ENCODE measurements around the gene ELP1. TPM values are rescaled to one million over a fixed set of nuclear protein-coding genes. Genes with fewer than 3 reads are reported as not detected.
"Not testable (repeated sequence)": the region's sequence is repeated elsewhere in the genome, so short reads cannot be mapped to it uniquely, and the experiment has no call there.

ELP1 gene
- total and polyA plus RNA-seq, 12 donors = 11.7 to 31.7 (median 23.7) TPM

- peaks cover 0 to 50% (median 7%) of the 10 kb centered on the region in 9 donors for H3K36me3 ChIP-seq
- intact Hi-C loops (cut with DNase I) = loop anchor here in 1 of 10 donors (5.0 kb wide), 1 partner anchor 40 kb away; the partner anchor contains the start of gene CTNNAL1
- peak; percentile 44 to 77 (median 56) for ATAC-seq
Measured at GRCh38 chr9:108972626-108973209, 38.8 kb upstream of the ELP1 start.

DNA sequence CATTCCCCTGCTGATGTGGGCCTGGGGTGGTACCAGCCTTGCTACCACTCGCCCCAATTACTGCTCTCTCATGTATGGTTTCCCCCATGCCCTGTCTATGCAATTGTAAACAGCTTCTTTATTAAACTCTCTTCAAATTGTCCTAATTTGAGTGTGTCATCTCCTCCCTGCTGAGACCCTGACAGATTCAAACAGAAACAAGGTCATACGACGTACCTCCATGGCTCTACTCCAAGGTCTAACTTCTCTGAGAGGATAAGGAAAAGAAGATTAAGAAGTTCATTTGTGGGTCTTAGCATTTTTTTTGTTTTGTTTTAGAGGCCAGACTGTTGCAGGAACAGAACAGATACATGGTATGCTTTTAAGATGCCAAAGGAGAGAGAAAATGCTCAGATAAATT, 38.3 kb upstream of the ELP1 start:
- Histone ChIP-seq H3K27ac (peak overlapping the region in 9 of 10 donors; percentile 39 to 79 (median 71)), H3K36me3 (peaks cover 0 to 44% (median 7%) of the 10 kb centered on the region in 9 donors), H3K27me3 (no peaks in the 10 kb centered on the region), H3K4me1 (peaks cover 6 to 52% (median 33%) of the 10 kb centered on the region in 9 donors), H3K4me3 (no peak overlapping the region), H3K9me3 (peaks cover 0 to 3% (median 0%) of the 10 kb centered on the region in 11 donors)
- no peak for TF ChIP-seq CTCF (IDR thresholded peaks at IDR 0.05)
- intact Hi-C loops (cut with DNase I) = loop anchor here in 1 of 10 donors (5.0 kb wide), 1 partner anchor 40 kb away; the partner anchor contains the start of gene CTNNAL1
- ATAC-seq = no peak
- WGBS, 2 donors = 56 to 60% methylated on average over 3 of the region's 3 CpGs
- DNase-seq = no peak

More at GRCh38 chr9:108972626-108973209, 38.8 kb upstream of the ELP1 start:
- Histone ChIP-seq H3K27me3 (no peaks in the 10 kb centered on the region), H3K27ac (peak overlapping the region; percentile 21 to 79 (median 69)), H3K4me1 (peaks cover 3 to 46% (median 29%) of the 10 kb centered on the region in 9 donors), H3K9me3 (peaks cover 0 to 3% (median 0%) of the 10 kb centered on the region in 11 donors), H3K4me3 (no peak overlapping the region)
- no peak for TF ChIP-seq CTCF (IDR thresholded peaks at IDR 0.05)
- no peak for DNase-seq
- 30 to 37% methylated on average over 2 of the region's 2 CpGs for WGBS, 2 donors

- WGBS, 2 donors = 98 to 99% methylated on average over 2 of the region's 2 CpGs
- not testable (repeated sequence) for DNase-seq, ATAC-seq, H3K4me3 ChIP-seq, H3K27me3 ChIP-seq, H3K9me3 ChIP-seq
- Histone ChIP-seq H3K4me1 (peaks cover 6 to 60% (median 33%) of the 10 kb centered on the region in 9 donors), H3K27ac (peak overlapping the region in 4 of 10 donors; percentile 40 to 79 (median 74)), H3K36me3 (peaks cover 0 to 38% (median 7%) of the 10 kb centered on the region in 9 donors)
- intact Hi-C loops (cut with DNase I) = loop anchor here in 1 of 10 donors (5.0 kb wide), 1 partner anchor 41 kb away; the partner anchor contains the start of gene CTNNAL1
Measured at GRCh38 chr9:108971392-108971791, 37.5 kb upstream of the ELP1 start.

DNA sequence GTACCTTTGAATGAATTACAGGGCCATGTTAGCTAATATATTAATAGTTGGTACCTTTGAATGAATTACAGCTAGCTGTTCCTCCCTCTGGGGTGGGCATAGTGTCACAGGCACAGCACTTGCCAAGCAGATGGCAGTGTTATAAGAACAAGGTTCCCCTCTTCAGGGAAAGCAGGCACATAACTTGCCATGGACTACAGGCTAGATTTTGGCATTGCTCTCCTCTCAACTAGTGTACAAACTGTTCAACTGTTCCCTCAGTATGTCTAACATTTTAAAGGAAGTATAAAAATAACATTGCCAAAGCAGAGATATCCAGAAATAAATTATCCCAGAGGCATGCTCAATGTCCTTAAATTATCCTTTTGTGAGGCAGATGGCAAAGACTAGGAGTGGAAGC, 34.0 kb upstream of the ELP1 start:
- TF ChIP-seq CTCF (IDR thresholded peaks at IDR 0.05) = peak in 1 of 9 donors; percentile 18
- peaks cover 0 to 60% (median 7%) of the 10 kb centered on the region in 9 donors for H3K36me3 ChIP-seq
- no peak overlapping the region for H3K4me3 ChIP-seq
- peaks cover 0 to 3% (median 0%) of the 10 kb centered on the region in 11 donors for H3K9me3 ChIP-seq
- peak overlapping the region in 8 of 10 donors; percentile 45 to 73 (median 64) for H3K27ac ChIP-seq
- H3K4me1 ChIP-seq = peaks cover 6 to 58% (median 31%) of the 10 kb centered on the region in 9 donors
- no peaks in the 10 kb centered on the region for H3K27me3 ChIP-seq
- DNase-seq (peak in 1 of 2 donors; percentile 11), ATAC-seq (peak in 7 of 8 donors; percentile 31 to 88 (median 79))
- intact Hi-C loops (cut with DNase I) = loop anchor here in 3 of 10 donors (5.0 to 10.0 kb wide), 3 partner anchors 44 to 53 kb away; partner anchors contain the start of gene CTNNAL1 (in 2 of the 3)
